ENCODE data around the gene ADAMTSL5. TPM values are rescaled to one million over a fixed set of nuclear protein-coding genes. Genes with fewer than 3 reads are reported as not detected.

Gene ADAMTSL5
- total and polyA plus RNA-seq, 2 of the 13 experiments (the other 11 are each of a cell fraction or from before 2014, with no cell fraction given): 0.60 to 2.7 TPM

- TF ChIP-seq BCLAF1 (IDR thresholded peaks at IDR 0.05) (no peak), REPIN1 (CRISPR knock-in tag; IDR thresholded peaks at IDR 0.05; ENCODE audit: borderline replicate concordance, low read depth) (no peak), ELF1 (CRISPR knock-in tag; IDR thresholded peaks at IDR 0.05) (no peak), ZNF646 (CRISPR knock-in tag; IDR thresholded peaks at IDR 0.05) (no peak), NFATC3 (CRISPR knock-in tag; IDR thresholded peaks at IDR 0.05) (no peak), ZNF253 (CRISPR knock-in tag; IDR thresholded peaks at IDR 0.05; ENCODE audit: borderline replicate concordance) (no peak), ZNF816 (CRISPR knock-in tag; IDR thresholded peaks at IDR 0.05; ENCODE audit: borderline replicate concordance) (no peak), ZNF276 (CRISPR knock-in tag; IDR thresholded peaks at IDR 0.05; ENCODE audit: low read depth) (no peak), PRMT3 (CRISPR knock-in tag; IDR thresholded peaks at IDR 0.05; ENCODE audit: borderline replicate concordance, low read depth) (no peak), MTF2 (CRISPR knock-in tag; IDR thresholded peaks at IDR 0.05; ENCODE audit: borderline replicate concordance) (no peak), ZNF605 (CRISPR knock-in tag; IDR thresholded peaks at IDR 0.05) (peak; percentile 81; the same call in 1 of the 2 replicates), KLF6 (CRISPR knock-in tag; IDR thresholded peaks at IDR 0.05) (no peak), ZNF343 (CRISPR knock-in tag; IDR thresholded peaks at IDR 0.05) (no peak), ZNF34 (CRISPR knock-in tag; IDR thresholded peaks at IDR 0.05; ENCODE audit: borderline replicate concordance) (no peak), ATM (IDR thresholded peaks at IDR 0.05; ENCODE audit: borderline replicate concordance) (no peak), NAIF1 (CRISPR knock-in tag; IDR thresholded peaks at IDR 0.05; ENCODE audit: borderline replicate concordance) (peak; percentile 66; the same call in 1 of the 2 replicates), MTF1 (CRISPR knock-in tag; IDR thresholded peaks at IDR 0.05) (no peak)
These were observed 22.3 kb downstream of the ADAMTSL5 start, which contains the start of gene PCSK4 (continued) for GRCh38 chr19:1490311-1491113.

All from HepG2 (cell line).